SU-DHL-6 (cell line): ENCODE results near the gene SESN3.

Experiments
- H2AFZ ChIP-seq: fragments of 200-600 bp; sonication (generic); 2 replicates; pipeline ENCODE4 v1.6.1; 2014; ENCODE audit warnings: low read depth, mild to moderate bottlenecking, moderate library complexity, mixed read lengths, antibody characterized with exemption, low read length; ENCODE audit not compliant: severe bottlenecking
- H3F3A ChIP-seq: fragments of 200-600 bp; shearing (Covaris generic); 2 replicates; pipeline ENCODE4 v1.6.0; 2016; ENCODE audit warnings: antibody characterized with exemption, mild to moderate bottlenecking; ENCODE audit not compliant: insufficient read depth
- H3K27ac ChIP-seq: fragments of 200-600 bp; sonication (generic); 2 replicates; pipeline ENCODE4 v1.5.1; 2016; ENCODE audit warnings: low read depth, mild to moderate bottlenecking, low read length, moderate library complexity, mixed read lengths
- H3K27me3 ChIP-seq: fragments of 200-600 bp; sonication (generic), shearing (Covaris generic); 2 replicates; pipeline ENCODE4 v1.6.0; 2014; ENCODE audit warnings: mild to moderate bottlenecking, low read length
- H3K36me3 ChIP-seq: fragments of 200-600 bp; sonication (generic); 2 replicates; pipeline ENCODE4 v1.6.1; 2014; ENCODE audit warnings: mild to moderate bottlenecking, low read length, mixed read lengths
- H3K4me2 ChIP-seq: fragments of 300-600, 200-600 bp; shearing (Covaris generic), sonication (generic); 2 replicates; pipeline ENCODE4 v1.6.0; 2014; ENCODE audit warnings: low read length, low read depth, mild to moderate bottlenecking; ENCODE audit not compliant: poor library complexity, severe bottlenecking
- H3K4me3 ChIP-seq: fragments of 200-600 bp; sonication (generic); 2 replicates; pipeline ENCODE4 v1.5.1; 2014; ENCODE audit warnings: antibody characterized with exemption, low read length, mild to moderate bottlenecking, mixed read lengths; ENCODE audit not compliant: insufficient read depth, poor library complexity, severe bottlenecking
- H3K79me2 ChIP-seq: fragments of 200-600 bp; sonication (generic); 2 replicates; pipeline ENCODE4 v1.6.1; 2014; ENCODE audit warnings: mild to moderate bottlenecking, low read length, moderate library complexity; ENCODE audit not compliant: insufficient read depth
- H3K9ac ChIP-seq: fragments of 200-600 bp; sonication (generic); 2 replicates; pipeline ENCODE4 v1.7.0; 2014; ENCODE audit warnings: mild to moderate bottlenecking, low read length
- H3K9me2 ChIP-seq: fragments of 200-600 bp; sonication (generic); replicated peaks from 2 replicates; pipeline ENCODE4 v1.6.1; 2014; ENCODE audit warnings: low read length; ENCODE audit not compliant: insufficient read depth
- H3K9me3 ChIP-seq: fragments of 200-600 bp; sonication (generic); 2 replicates; pipeline ENCODE4 v1.6.1; 2014; ENCODE audit warnings: low read length, mixed read lengths; ENCODE audit not compliant: insufficient read depth
- H4K20me1 ChIP-seq: fragments of 200-600 bp; sonication (generic); 2 replicates; pipeline ENCODE4 v1.6.1; 2014; ENCODE audit warnings: low read depth, mild to moderate bottlenecking, antibody characterized with exemption, low read length, moderate library complexity, mixed read lengths
- CTCF ChIP-seq: fragments of 200-600 bp; sonication (generic); IDR thresholded peaks from one replicate; pipeline ENCODE4 v1.5.1; 2017; ENCODE audit warnings: antibody characterized with exemption, mild to moderate bottlenecking, low read length, moderate library complexity; ENCODE audit not compliant: insufficient read depth, poor library complexity, severe bottlenecking
- EZH2phosphoT487 ChIP-seq: fragments of 200-600 bp; sonication (generic), shearing (Covaris generic); conservative IDR thresholded peaks from 2 replicates; pipeline ENCODE4 v1.6.1; 2018; ENCODE audit warnings: mild to moderate bottlenecking, antibody characterized with exemption, low read length, moderate library complexity, mixed read lengths

Gene SESN3

GRCh38 chr11:95156916-95157541 is 74.0 kb downstream of the SESN3 start:
- no peak for TF ChIP-seq EZH2phosphoT487
- no peak for TF ChIP-seq CTCF
- H3K4me2 ChIP-seq = no peak overlapping the region
- H3K79me2 ChIP-seq = no peaks in the 10 kb centered on the region
- no peaks in the 10 kb centered on the region for H3F3A ChIP-seq
- H3K27me3 ChIP-seq = no peaks in the 10 kb centered on the region
- H3K27ac ChIP-seq = no peak overlapping the region
- H4K20me1 ChIP-seq = no peaks in the 10 kb centered on the region
- no peaks in the 10 kb centered on the region for H3K36me3 ChIP-seq
- H3K9ac ChIP-seq = no peak overlapping the region
- H3K9me2 ChIP-seq = no peaks in the 10 kb centered on the region
- H3K9me3 ChIP-seq = no peaks in the 10 kb centered on the region
- H3K4me3 ChIP-seq = no peak overlapping the region
- H2AFZ ChIP-seq = no peak overlapping the region

GRCh38 chr11:95156133-95156721 is 74.8 kb downstream of the SESN3 start:
- Histone ChIP-seq H3K36me3 (no peaks in the 10 kb centered on the region), H3K27ac (no peak overlapping the region), H3K79me2 (no peaks in the 10 kb centered on the region), H3K9me3 (no peaks in the 10 kb centered on the region), H4K20me1 (no peaks in the 10 kb centered on the region), H2AFZ (no peak overlapping the region), H3K9ac (no peak overlapping the region), H3K27me3 (no peaks in the 10 kb centered on the region), H3K9me2 (no peaks in the 10 kb centered on the region), H3K4me3 (no peak overlapping the region), H3F3A (no peaks in the 10 kb centered on the region), H3K4me2 (no peak overlapping the region)
- TF ChIP-seq EZH2phosphoT487 = no peak
- TF ChIP-seq CTCF = no peak

- H3F3A ChIP-seq = no peaks in the 10 kb centered on the region
These were observed 75.6 kb downstream of the SESN3 start for GRCh38 chr11:95155385-95155784.

More at GRCh38 chr11:95155385-95155784, 75.6 kb downstream of the SESN3 start:
- H4K20me1 ChIP-seq = no peaks in the 10 kb centered on the region
- H3K79me2 ChIP-seq = no peaks in the 10 kb centered on the region
- H2AFZ ChIP-seq = no peak overlapping the region
- no peak overlapping the region for H3K4me2 ChIP-seq
- no peak overlapping the region for H3K27ac ChIP-seq
- H3K9me3 ChIP-seq = no peaks in the 10 kb centered on the region
- no peak overlapping the region for H3K4me3 ChIP-seq
- no peaks in the 10 kb centered on the region for H3K36me3 ChIP-seq
- H3K9me2 ChIP-seq = no peaks in the 10 kb centered on the region
- TF ChIP-seq CTCF (no peak), EZH2phosphoT487 (no peak)
- H3K9ac ChIP-seq = no peak overlapping the region
- H3K27me3 ChIP-seq = no peaks in the 10 kb centered on the region
